ENCODE data around the gene C1QTNF12.

Gene C1QTNF12

GRCh38 chr1:1287288-1288110 is 41.0 kb upstream of the C1QTNF12 start:
- Histone ChIP-seq H3K27me3 (replicated peaks; ENCODE audit: insufficient read depth, low read length) (peaks cover 32% of the 10 kb centered on the region), H3K79me2 (ENCODE audit: low read length) (no peaks in the 10 kb centered on the region), H3F3A (ENCODE audit: insufficient read depth, low read length) (no peaks in the 10 kb centered on the region), H2AFZ (ENCODE audit: low read length) (no peak overlapping the region), H3K9me2 (replicated peaks; ENCODE audit: insufficient read depth, low read length) (no peaks in the 10 kb centered on the region), H3K9ac (ENCODE audit: low read length) (no peak overlapping the region), H3K27ac (ENCODE audit: low read length) (no peak overlapping the region), H3K36me3 (replicated peaks; ENCODE audit: insufficient read depth, low read length) (no peaks in the 10 kb centered on the region), H4K20me1 (ENCODE audit: insufficient read depth, low read length) (no peaks in the 10 kb centered on the region), H3K4me3 (ENCODE audit: low read length) (no peak overlapping the region), H3K9me3 (replicated peaks; ENCODE audit: insufficient read depth, low read length) (no peaks in the 10 kb centered on the region), H3K4me1 (ENCODE audit: low read length) (no peaks in the 10 kb centered on the region), H3K4me2 (ENCODE audit: low read depth, low read length) (no peak overlapping the region)
- DNase-seq, result no peak
- TF ChIP-seq EZH2phosphoT487 (IDR thresholded peaks at IDR 0.05; ENCODE audit: low read length) (no peak), EZH2 (optimal IDR thresholded peaks at IDR 0.05; ENCODE audit: low read depth, low read length) (no peak)
- TF ChIP-seq, protein P1, sequence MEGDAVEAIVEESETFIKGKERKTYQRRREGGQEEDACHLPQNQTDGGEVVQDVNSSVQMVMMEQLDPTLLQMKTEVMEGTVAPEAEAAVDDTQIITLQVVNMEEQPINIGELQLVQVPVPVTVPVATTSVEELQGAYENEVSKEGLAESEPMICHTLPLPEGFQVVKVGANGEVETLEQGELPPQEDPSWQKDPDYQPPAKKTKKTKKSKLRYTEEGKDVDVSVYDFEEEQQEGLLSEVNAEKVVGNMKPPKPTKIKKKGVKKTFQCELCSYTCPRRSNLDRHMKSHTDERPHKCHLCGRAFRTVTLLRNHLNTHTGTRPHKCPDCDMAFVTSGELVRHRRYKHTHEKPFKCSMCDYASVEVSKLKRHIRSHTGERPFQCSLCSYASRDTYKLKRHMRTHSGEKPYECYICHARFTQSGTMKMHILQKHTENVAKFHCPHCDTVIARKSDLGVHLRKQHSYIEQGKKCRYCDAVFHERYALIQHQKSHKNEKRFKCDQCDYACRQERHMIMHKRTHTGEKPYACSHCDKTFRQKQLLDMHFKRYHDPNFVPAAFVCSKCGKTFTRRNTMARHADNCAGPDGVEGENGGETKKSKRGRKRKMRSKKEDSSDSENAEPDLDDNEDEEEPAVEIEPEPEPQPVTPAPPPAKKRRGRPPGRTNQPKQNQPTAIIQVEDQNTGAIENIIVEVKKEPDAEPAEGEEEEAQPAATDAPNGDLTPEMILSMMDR (IDR thresholded peaks at IDR 0.05; ENCODE audit: low read length), result no peak

DNA sequence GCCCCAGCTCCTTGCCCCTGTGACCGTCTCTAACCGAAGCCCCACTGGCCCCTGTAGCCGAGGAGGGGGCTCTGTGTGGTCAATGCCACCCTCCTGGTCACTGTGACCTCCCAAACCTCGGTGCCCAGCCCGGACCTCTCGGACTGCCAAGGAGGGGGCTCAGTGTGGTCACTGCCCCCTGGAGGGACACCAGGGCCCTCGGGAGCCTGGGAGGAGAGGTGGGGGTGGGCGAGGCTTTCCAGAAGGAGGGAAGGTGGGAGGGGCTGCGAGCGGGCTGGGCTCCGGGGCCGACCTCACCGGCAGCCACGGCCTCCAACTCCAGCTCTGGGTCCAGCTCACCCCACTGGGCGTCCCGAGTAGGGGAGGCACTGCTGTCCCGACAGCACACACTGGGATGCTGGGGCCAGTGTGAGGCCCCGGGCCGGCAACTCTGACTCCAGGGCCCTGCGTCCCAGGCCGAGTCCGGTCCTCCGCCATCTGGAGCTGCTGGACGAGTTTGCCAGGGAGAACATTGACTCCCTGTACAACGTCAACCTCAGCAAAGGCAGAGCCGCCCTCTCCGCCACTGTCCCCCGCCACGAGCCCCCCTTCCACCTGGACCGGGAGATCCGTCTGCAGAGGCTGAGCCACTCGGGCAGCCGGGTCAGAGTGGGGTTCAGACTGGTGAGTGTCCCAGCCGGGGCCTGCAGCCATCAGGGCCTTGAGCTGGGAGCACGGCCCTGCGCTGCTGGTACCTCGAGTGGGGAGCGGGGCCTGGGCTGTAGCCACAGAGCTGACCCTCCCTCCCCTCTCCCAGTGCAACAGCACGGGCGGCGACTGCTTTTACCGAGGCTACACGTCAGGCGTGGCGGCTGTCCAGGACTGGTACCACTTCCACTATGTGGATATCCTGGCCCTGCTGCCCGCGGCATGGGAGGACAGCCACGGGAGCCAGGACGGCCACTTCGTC is 40.1 kb upstream of the C1QTNF12 start:
- peaks cover 40% of the 10 kb centered on the region for H3K27me3 ChIP-seq (replicated peaks; ENCODE audit: insufficient read depth, low read length)
- H3K79me2 ChIP-seq (ENCODE audit: low read length), result no peaks in the 10 kb centered on the region
- H3K9me2 ChIP-seq (replicated peaks; ENCODE audit: insufficient read depth, low read length), result no peaks in the 10 kb centered on the region
- no peak for TF ChIP-seq EZH2phosphoT487 (IDR thresholded peaks at IDR 0.05; ENCODE audit: low read length)
- TF ChIP-seq, protein P1 (IDR thresholded peaks at IDR 0.05; ENCODE audit: low read length), result no peak
- TF ChIP-seq EZH2 (optimal IDR thresholded peaks at IDR 0.05; ENCODE audit: low read depth, low read length), result no peak
- H3K4me3 ChIP-seq (ENCODE audit: low read length), result no peak overlapping the region
- no peak for DNase-seq
- no peak overlapping the region for H3K4me2 ChIP-seq (ENCODE audit: low read depth, low read length)
- no peak overlapping the region for H3K27ac ChIP-seq (ENCODE audit: low read length)
- H3K9me3 ChIP-seq (replicated peaks; ENCODE audit: insufficient read depth, low read length), result no peaks in the 10 kb centered on the region
- no peaks in the 10 kb centered on the region for H4K20me1 ChIP-seq (ENCODE audit: insufficient read depth, low read length)
- no peaks in the 10 kb centered on the region for H3F3A ChIP-seq (ENCODE audit: insufficient read depth, low read length)
- H3K36me3 ChIP-seq (replicated peaks; ENCODE audit: insufficient read depth, low read length), result no peaks in the 10 kb centered on the region
- no peak overlapping the region for H3K9ac ChIP-seq (ENCODE audit: low read length)
- no peaks in the 10 kb centered on the region for H3K4me1 ChIP-seq (ENCODE audit: low read length)
- H2AFZ ChIP-seq (ENCODE audit: low read length), result no peak overlapping the region

DNA sequence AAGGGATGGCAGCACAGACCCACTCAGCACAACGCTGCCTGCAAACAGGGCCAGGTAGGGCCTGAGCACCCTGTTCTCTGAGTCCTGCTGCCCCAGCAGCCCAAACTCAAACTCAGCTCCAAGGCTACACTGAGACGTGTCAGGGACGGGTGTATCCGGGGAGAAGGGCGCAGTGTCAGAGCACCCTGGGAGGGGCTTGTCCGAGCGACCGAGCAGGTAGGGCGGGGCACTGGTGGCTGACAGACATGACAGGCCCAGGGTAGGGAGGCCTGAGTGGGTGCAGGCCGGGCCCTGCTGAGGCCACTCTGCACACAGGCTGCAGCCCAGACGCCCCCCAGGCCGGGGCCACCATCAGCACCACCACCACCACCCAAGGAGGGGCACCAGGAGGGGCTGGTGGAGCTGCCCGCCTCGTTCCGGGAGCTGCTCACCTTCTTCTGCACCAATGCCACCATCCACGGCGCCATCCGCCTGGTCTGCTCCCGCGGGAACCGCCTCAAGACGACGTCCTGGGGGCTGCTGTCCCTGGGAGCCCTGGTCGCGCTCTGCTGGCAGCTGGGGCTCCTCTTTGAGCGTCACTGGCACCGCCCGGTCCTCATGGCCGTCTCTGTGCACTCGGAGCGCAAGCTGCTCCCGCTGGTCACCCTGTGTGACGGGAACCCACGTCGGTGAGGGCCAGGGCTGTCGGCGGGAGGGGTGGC is 39.2 kb upstream of the C1QTNF12 start:
- no peaks in the 10 kb centered on the region for H4K20me1 ChIP-seq (ENCODE audit: insufficient read depth, low read length)
- TF ChIP-seq EZH2phosphoT487 (IDR thresholded peaks at IDR 0.05; ENCODE audit: low read length) (no peak), EZH2 (optimal IDR thresholded peaks at IDR 0.05; ENCODE audit: low read depth, low read length) (no peak)
- TF ChIP-seq, protein P1 (IDR thresholded peaks at IDR 0.05; ENCODE audit: low read length), result no peak
- H3K9me2 ChIP-seq (replicated peaks; ENCODE audit: insufficient read depth, low read length), result no peaks in the 10 kb centered on the region
- no peak overlapping the region for H3K4me3 ChIP-seq (ENCODE audit: low read length)
- no peak for DNase-seq
- H3K27me3 ChIP-seq (replicated peaks; ENCODE audit: insufficient read depth, low read length), result peaks cover 49% of the 10 kb centered on the region
- no peaks in the 10 kb centered on the region for H3K9me3 ChIP-seq (replicated peaks; ENCODE audit: insufficient read depth, low read length)
- no peaks in the 10 kb centered on the region for H3K4me1 ChIP-seq (ENCODE audit: low read length)
- H3K4me2 ChIP-seq (ENCODE audit: low read depth, low read length), result no peak overlapping the region
- H3K27ac ChIP-seq (ENCODE audit: low read length), result no peak overlapping the region
- H3K9ac ChIP-seq (ENCODE audit: low read length), result no peak overlapping the region
- no peak overlapping the region for H2AFZ ChIP-seq (ENCODE audit: low read length)
- H3K79me2 ChIP-seq (ENCODE audit: low read length), result no peaks in the 10 kb centered on the region
- no peaks in the 10 kb centered on the region for H3K36me3 ChIP-seq (replicated peaks; ENCODE audit: insufficient read depth, low read length)
- H3F3A ChIP-seq (ENCODE audit: insufficient read depth, low read length), result no peaks in the 10 kb centered on the region

Measured in MM.1S (cell line).